NCI-H2227 (cell line): ENCODE data around the gene GPATCH1.

Source experiments
- DNase-seq: peaks from one replicate; lab custom pipeline; 2025; ENCODE audit not compliant: unreplicated experiment; lab: John Stamatoyannopoulos, UW

GPATCH1 gene

GRCh38 chr19:33063753-33064457, 17.1 kb upstream of the GPATCH1 start:
- DNase-seq: peak; percentile 79

- peak; percentile 93 for DNase-seq
These were observed 16.6 kb upstream of the GPATCH1 start for GRCh38 chr19:33064458-33064791.

GRCh38 chr19:33064792-33065550, 16.0 kb upstream of the GPATCH1 start, which contains the start of gene RHPN2:
Gene RHPN2 (minus strand): TSS chr19:33064888. CDS start chr19:33064852, 36 bp downstream.
- DNase-seq: peak; percentile 97

GRCh38 chr19:33066543-33066942, 14.4 kb upstream of the GPATCH1 start:
- DNase-seq: no peak

- no peak for DNase-seq
These were observed 13.9 kb upstream of the GPATCH1 start for GRCh38 chr19:33067121-33067520.

GRCh38 chr19:33071887-33072286, 9.1 kb upstream of the GPATCH1 start:
- DNase-seq: no peak

- no peak for DNase-seq
These were observed 5.5 kb upstream of the GPATCH1 start for GRCh38 chr19:33075519-33075918.

- no peak for DNase-seq
These were observed 4.7 kb downstream of the GPATCH1 start for GRCh38 chr19:33085570-33086128.

- DNase-seq: no peak
These were observed 6.0 kb downstream of the GPATCH1 start for GRCh38 chr19:33086955-33087354.

- DNase-seq: no peak
These were observed 8.0 kb downstream of the GPATCH1 start for GRCh38 chr19:33089010-33089409.

GRCh38 chr19:33090179-33090578, 9.2 kb downstream of the GPATCH1 start:
- no peak for DNase-seq

GRCh38 chr19:33093420-33094210, 12.6 kb downstream of the GPATCH1 start:
- DNase-seq: no peak

GRCh38 chr19:33094436-33095067, 13.6 kb downstream of the GPATCH1 start:
- DNase-seq: no peak

- DNase-seq: no peak
These were observed 15.0 kb downstream of the GPATCH1 start for GRCh38 chr19:33096005-33096404.

- DNase-seq: no peak
These were observed 17.1 kb downstream of the GPATCH1 start for GRCh38 chr19:33098055-33098534.

GRCh38 chr19:33100894-33101644, 20.1 kb downstream of the GPATCH1 start:
- no peak for DNase-seq

- DNase-seq: no peak
These were observed 21.9 kb downstream of the GPATCH1 start for GRCh38 chr19:33102893-33103292.

GRCh38 chr19:33108161-33108560, 27.2 kb downstream of the GPATCH1 start:
- no peak for DNase-seq

- peak; percentile 60 for DNase-seq
These were observed 29.3 kb downstream of the GPATCH1 start for GRCh38 chr19:33110137-33110910.
